ENCODE results near the gene TMEM72. TPM values are rescaled to one million over a fixed set of nuclear protein-coding genes. Genes with fewer than 3 reads are reported as not detected.

TMEM72 gene
- total RNA-seq, 2 donors from 2014 or later: 1.6 TPM; not detected in 1

DNA sequence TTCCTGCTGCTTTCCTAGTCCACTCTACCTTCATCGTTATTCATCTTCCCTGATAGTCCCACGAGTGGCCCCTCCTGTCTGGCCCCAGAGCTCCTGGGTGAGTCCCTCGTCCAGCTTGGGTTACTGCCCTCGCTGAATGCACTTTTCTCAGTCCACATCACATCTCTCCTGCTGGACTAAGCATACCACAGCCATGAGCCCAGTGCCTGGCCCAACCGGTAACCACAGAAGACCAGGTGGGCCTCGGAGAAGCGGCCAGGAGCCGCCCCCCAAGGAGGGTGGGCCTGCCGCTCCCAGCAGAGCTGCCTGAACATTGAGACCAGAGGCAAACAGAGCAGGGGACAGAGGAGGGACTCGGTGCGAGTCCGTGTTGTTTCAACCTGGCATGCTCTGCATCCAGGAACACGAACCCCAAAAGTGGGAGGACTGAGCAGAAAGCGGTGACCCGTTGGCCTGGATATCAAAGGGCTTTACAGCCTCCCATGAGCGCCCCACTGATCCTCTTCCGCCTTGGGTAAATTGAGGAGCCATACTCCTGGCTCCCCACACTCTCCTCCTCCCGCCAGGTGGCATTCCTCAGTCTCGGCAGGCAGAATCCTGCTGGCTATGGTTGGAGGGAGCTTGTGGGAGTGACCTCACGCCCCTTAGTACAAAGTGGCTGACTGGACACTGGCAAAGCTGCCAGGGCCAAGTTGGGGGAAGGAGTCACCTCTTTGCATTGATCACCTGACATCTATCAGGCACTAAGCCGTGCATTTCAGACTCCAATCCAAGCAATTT, 13.3 kb downstream of the TMEM72 start:
- no peak for DNase-seq (ENCODE audit: low spot score)
- intact Hi-C loops (cut with DNase I): no loop called here
- no peaks in the 10 kb centered on the region for H3K36me3 ChIP-seq
- H3K4me3 ChIP-seq: no peak overlapping the region
- H3K27ac ChIP-seq: no peak overlapping the region
- WGBS: 78% methylated on average over 18 of the region's 21 CpGs
- H3K9me3 ChIP-seq: no peaks in the 10 kb centered on the region
- H3K27me3 ChIP-seq (replicated peaks; ENCODE audit: insufficient read depth): no peaks in the 10 kb centered on the region
- no peak for TF ChIP-seq POLR2AphosphoS5 (IDR thresholded peaks at IDR 0.05)
- TF ChIP-seq, protein P1, sequence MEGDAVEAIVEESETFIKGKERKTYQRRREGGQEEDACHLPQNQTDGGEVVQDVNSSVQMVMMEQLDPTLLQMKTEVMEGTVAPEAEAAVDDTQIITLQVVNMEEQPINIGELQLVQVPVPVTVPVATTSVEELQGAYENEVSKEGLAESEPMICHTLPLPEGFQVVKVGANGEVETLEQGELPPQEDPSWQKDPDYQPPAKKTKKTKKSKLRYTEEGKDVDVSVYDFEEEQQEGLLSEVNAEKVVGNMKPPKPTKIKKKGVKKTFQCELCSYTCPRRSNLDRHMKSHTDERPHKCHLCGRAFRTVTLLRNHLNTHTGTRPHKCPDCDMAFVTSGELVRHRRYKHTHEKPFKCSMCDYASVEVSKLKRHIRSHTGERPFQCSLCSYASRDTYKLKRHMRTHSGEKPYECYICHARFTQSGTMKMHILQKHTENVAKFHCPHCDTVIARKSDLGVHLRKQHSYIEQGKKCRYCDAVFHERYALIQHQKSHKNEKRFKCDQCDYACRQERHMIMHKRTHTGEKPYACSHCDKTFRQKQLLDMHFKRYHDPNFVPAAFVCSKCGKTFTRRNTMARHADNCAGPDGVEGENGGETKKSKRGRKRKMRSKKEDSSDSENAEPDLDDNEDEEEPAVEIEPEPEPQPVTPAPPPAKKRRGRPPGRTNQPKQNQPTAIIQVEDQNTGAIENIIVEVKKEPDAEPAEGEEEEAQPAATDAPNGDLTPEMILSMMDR (IDR thresholded peaks at IDR 0.05): no peak
- no peak for TF ChIP-seq POLR2A (IDR thresholded peaks at IDR 0.05)
- no peaks in the 10 kb centered on the region for H3K4me1 ChIP-seq (replicated peaks)

DNA sequence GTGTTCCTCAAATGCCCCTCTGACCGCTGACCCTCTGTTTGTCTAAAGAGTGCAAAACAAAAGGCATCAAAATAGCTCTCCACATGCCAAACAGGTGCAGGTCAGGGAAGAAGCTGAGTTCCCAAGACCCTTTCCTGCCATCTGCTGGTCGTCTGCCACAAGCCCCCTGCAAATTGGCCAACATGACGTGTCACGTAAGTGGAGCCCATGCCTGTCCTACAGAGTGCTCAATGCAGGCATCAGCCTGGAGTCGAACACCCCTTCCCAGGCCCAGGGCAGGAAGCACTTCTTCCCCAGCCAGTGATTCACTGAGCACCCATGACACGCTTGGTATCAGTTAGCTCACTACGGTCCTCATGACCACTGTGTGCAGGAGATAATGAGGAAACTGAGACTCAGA, 14.1 kb downstream of the TMEM72 start:
- Histone ChIP-seq H3K4me3 (no peak overlapping the region), H3K9me3 (no peaks in the 10 kb centered on the region), H3K4me1 (replicated peaks) (no peaks in the 10 kb centered on the region), H3K27me3 (replicated peaks; ENCODE audit: insufficient read depth) (no peaks in the 10 kb centered on the region), H3K36me3 (no peaks in the 10 kb centered on the region), H3K27ac (no peak overlapping the region)
- intact Hi-C loops (cut with DNase I): no loop called here
- WGBS: 64% methylated on average over 7 of the region's 7 CpGs
- DNase-seq (ENCODE audit: low spot score): no peak
- no peak for TF ChIP-seq POLR2A (IDR thresholded peaks at IDR 0.05)
- no peak for TF ChIP-seq POLR2AphosphoS5 (IDR thresholded peaks at IDR 0.05)
- TF ChIP-seq, protein P1 (IDR thresholded peaks at IDR 0.05): no peak

- intact Hi-C loops (cut with DNase I): no loop called here
- H3K4me3 ChIP-seq: no peak overlapping the region
- H3K36me3 ChIP-seq: no peaks in the 10 kb centered on the region
- no peaks in the 10 kb centered on the region for H3K4me1 ChIP-seq (replicated peaks)
- no peaks in the 10 kb centered on the region for H3K9me3 ChIP-seq
- no peak overlapping the region for H3K27ac ChIP-seq
- TF ChIP-seq POLR2AphosphoS5 (IDR thresholded peaks at IDR 0.05) (no peak), POLR2A (IDR thresholded peaks at IDR 0.05) (no peak)
- TF ChIP-seq, protein P1 (IDR thresholded peaks at IDR 0.05): no peak
- H3K27me3 ChIP-seq (replicated peaks; ENCODE audit: insufficient read depth): no peaks in the 10 kb centered on the region
- WGBS: 95% methylated on average over 16 of the region's 16 CpGs
- DNase-seq (ENCODE audit: low spot score): no peak
Measured at GRCh38 chr10:44925811-44926750, 14.9 kb downstream of the TMEM72 start.

DNA sequence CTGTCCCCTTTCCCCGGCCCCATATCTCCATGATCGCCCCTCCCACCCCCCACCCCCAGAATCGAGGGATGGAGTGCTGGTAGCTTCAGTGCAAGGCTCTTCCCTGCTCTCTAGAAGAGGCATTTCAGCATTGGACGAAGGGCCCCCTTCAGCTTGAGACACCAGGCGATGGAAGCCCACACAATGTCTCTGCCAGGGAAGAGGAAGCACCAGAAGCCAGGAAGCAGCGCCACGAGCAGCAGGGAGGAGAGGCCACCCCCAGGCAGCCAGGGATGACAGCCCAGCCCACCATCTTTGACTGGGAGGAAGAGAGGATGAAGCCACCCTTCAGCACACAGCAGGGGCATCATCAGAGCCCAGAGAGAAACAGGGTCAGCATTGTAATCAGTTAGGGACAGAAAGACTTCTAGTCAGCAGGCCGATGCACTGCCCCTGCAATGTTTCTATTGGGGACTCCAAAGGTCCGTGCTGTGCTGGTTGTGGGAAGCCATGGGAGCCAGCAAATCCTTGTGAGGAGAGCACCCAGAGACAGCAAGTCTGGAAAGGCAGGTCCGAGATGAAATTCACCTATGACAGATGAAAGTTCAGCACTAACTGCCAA, 15.7 kb downstream of the TMEM72 start:
- Histone ChIP-seq H3K27me3 (replicated peaks; ENCODE audit: insufficient read depth) (no peaks in the 10 kb centered on the region), H3K36me3 (no peaks in the 10 kb centered on the region), H3K4me3 (no peak overlapping the region), H3K4me1 (replicated peaks) (no peaks in the 10 kb centered on the region), H3K9me3 (no peaks in the 10 kb centered on the region), H3K27ac (no peak overlapping the region)
- DNase-seq (ENCODE audit: low spot score): no peak
- TF ChIP-seq, protein P1 (IDR thresholded peaks at IDR 0.05): no peak
- TF ChIP-seq POLR2AphosphoS5 (IDR thresholded peaks at IDR 0.05) (no peak), POLR2A (IDR thresholded peaks at IDR 0.05) (no peak)
- 58% methylated on average over 10 of the region's 10 CpGs for WGBS
- intact Hi-C loops (cut with DNase I): no loop called here
